Adrenal gland (tissue), 12 donors: Measurements from ENCODE around the gene CCAR1. TPM values are rescaled to one million over a fixed set of nuclear protein-coding genes. Genes with fewer than 3 reads are reported as not detected.
"Not testable (repeated sequence)": the region's sequence is repeated elsewhere in the genome, so short reads cannot be mapped to it uniquely, and the experiment has no call there.

Experiments used
- DNase-seq, 7 donors: peaks; one replicate each; pipeline ENCODE4 v3.0.0-alpha.2; 2019 to 2020
- H3K27ac ChIP-seq, 5 donors: fragments of 200-600 bp; sonication (generic) in 4 of 5; 1 replicate in 3 of 5; 2 replicates in 2 of 5; pipeline versions ENCODE4 v1.5.1 to v1.8.0; 2016 to 2020; ENCODE audit warnings: mild to moderate bottlenecking in 1 of 5
- H3K27me3 ChIP-seq: fragments of 200-600 bp; 2 replicates; pipeline ENCODE4 v1.8.0; 2021
- H3K36me3 ChIP-seq, 2 donors: fragments of 200-600 bp; replicated peaks in 1 of 2; 1 replicate in 1 of 2; 2 replicates in 1 of 2; pipeline versions ENCODE4 v1.5.1 to v1.8.0; 2018 to 2022
- H3K4me1 ChIP-seq, 2 donors: fragments of 200-600 bp; replicated peaks in 1 of 2; 1 replicate in 1 of 2; 2 replicates in 1 of 2; pipeline versions ENCODE4 v1.5.1 to v1.8.0; 2018 to 2021
- H3K4me3 ChIP-seq, 4 donors: fragments of 200-600 bp; sonication (generic) in 3 of 4; one replicate each; pipeline ENCODE4 v1.5.1; 2016 to 2018
- H3K9me3 ChIP-seq, 3 donors: fragments of 200-600 bp; sonication (generic) in 1 of 3; replicated peaks in 1 of 3; 1 replicate in 2 of 3; 2 replicates in 1 of 3; pipeline versions ENCODE4 v1.5.1 to v1.8.0; 2016 to 2021
- CTCF ChIP-seq, 6 experiments: fragments of 450-650 bp in 4 of 6; fragments of 200-600 bp in 2 of 6; sonication (generic) in 1 of 6; IDR thresholded peaks; 1 replicate in 5 of 6; 2 replicates in 1 of 6; pipeline versions ENCODE4 v1.5.1 to v1.8.0; 2016 to 2021; ENCODE audit warnings: antibody characterized with exemption in 6 of 6, mild to moderate bottlenecking in 2 of 6, moderate library complexity in 1 of 6
- POLR2A ChIP-seq, 2 donors: fragments of 450-650 bp; IDR thresholded peaks; one replicate each; pipeline ENCODE4 v1.6.1; 2017; ENCODE audit warnings: antibody characterized with exemption in 2 of 2, mild to moderate bottlenecking in 2 of 2, moderate library complexity in 1 of 2
- WGBS, 4 donors: extraction: QIAGEN DNeasy Blood & Tissue Kit in 2 of 4; methylation state at CpG; one replicate each; pipeline versions ENCODE4 v1.1.5 to v1.1.7; 2013 to 2017; 5-methylcytosine and 5-hydroxymethylcytosine counted together
- intact Hi-C, 2 donors: fragments of 100-400 bp; cut with DNase I; formaldehyde crosslinking; loops; one replicate each; pipeline versions ENCODE4 v1.14.1 to v1.15.0; 2022 to 2023
- polyA plus RNA-seq, 3 donors: library from polyadenylated mRNA; stranded (reverse); fragments of 200-250 nt in 2 of 3; fragments of 350-450 nt in 1 of 3; fragmentation: Illumina TruSeq in 1 of 3; extraction: RNeasy Lipid Tissue Mini Kit (QIAGEN cat#74804) in 1 of 3; gene quantifications; one replicate each; pipeline ENCODE4 v1.2.3, GENCODE V29; 2013 to 2014
- total RNA-seq, 9 donors: library from RNA; depleted of rRNA in 4 of 9; stranded (reverse); fragments of >200 nt in 4 of 9; fragments of 120-200 nt in 1 of 9; fragmentation: NEBNext Ultra II Directional in 1 of 9; extraction: Animal tissue kit (Norgen Biotek cat#: 25700) in 1 of 9; gene quantifications; one replicate each; pipeline versions ENCODE4 v1.1.0 to v1.2.4, GENCODE V29; 2013 to 2023
- donor health status: healthy with polysubstance abuse.
- donor health status: Bipolar disorder and iron deficiency.
- donor health status: DM: yes; HTN: yes; CAD: no.
- donor health status: DM: no; HTN: no; CAD: no.
- donor health status: DM: no; HTN: no; CAD: no.
- donor health status: DM: yes; HTN: yes; CAD: no.

Gene CCAR1
- total and polyA plus RNA-seq, 12 donors, result 26.0 to 102 (median 60.6) TPM

GRCh38 chr10:68811314-68812009 lies 90.4 kb downstream of the CCAR1 start:
- H3K4me1 ChIP-seq, result peaks cover 6 to 17% of the 10 kb centered on the region in 2 donors
- peak overlapping the region; percentile 43 to 82 (median 80) for H3K27ac ChIP-seq
- intact Hi-C loops, result no loop called here
- 42 to 57% (median 50%) methylated on average over 7 of the region's 7 CpGs for WGBS, 4 donors
- no peaks in the 10 kb centered on the region for H3K36me3 ChIP-seq
- H3K9me3 ChIP-seq, result no peaks in the 10 kb centered on the region
- TF ChIP-seq CTCF (IDR thresholded peaks at IDR 0.05) (no peak), POLR2A (IDR thresholded peaks at IDR 0.05) (no peak)
- DNase-seq, result peak; percentile 73 to 95 (median 89)
- H3K4me3 ChIP-seq, result no peak overlapping the region
- no peaks in the 10 kb centered on the region for H3K27me3 ChIP-seq

GRCh38 chr10:68812420-68812819 lies 91.4 kb downstream of the CCAR1 start:
- DNase-seq, result no peak
- Histone ChIP-seq H3K27ac (peak overlapping the region; percentile 43 to 81 (median 75)), H3K9me3 (no peaks in the 10 kb centered on the region), H3K27me3 (no peaks in the 10 kb centered on the region), H3K4me3 (no peak overlapping the region), H3K36me3 (no peaks in the 10 kb centered on the region), H3K4me1 (peaks cover 6 to 17% of the 10 kb centered on the region in 2 donors)
- no peak for TF ChIP-seq POLR2A (IDR thresholded peaks at IDR 0.05)
- TF ChIP-seq CTCF (IDR thresholded peaks at IDR 0.05), result no peak
- 66 to 96% (median 81%) methylated on average over 1 to 4 of the region's 4 CpGs for WGBS, 4 donors
- intact Hi-C loops, result no loop called here

- H3K36me3 ChIP-seq, result no peaks in the 10 kb centered on the region
- DNase-seq, result no peak
- intact Hi-C loops, result no loop called here
- TF ChIP-seq CTCF (IDR thresholded peaks at IDR 0.05), result no peak
- TF ChIP-seq POLR2A (IDR thresholded peaks at IDR 0.05), result no peak
- H3K27me3 ChIP-seq, result no peaks in the 10 kb centered on the region
- H3K4me3 ChIP-seq, result no peak overlapping the region
- H3K27ac ChIP-seq, result no peak overlapping the region
- H3K9me3 ChIP-seq, result no peaks in the 10 kb centered on the region
- peaks cover 6 to 17% of the 10 kb centered on the region in 2 donors for H3K4me1 ChIP-seq
Measured at GRCh38 chr10:68813559-68813958, 92.5 kb downstream of the CCAR1 start.

GRCh38 chr10:68816796-68817412 lies 95.9 kb downstream of the CCAR1 start:
- Histone ChIP-seq H3K4me1 (peaks cover 4 to 11% of the 10 kb centered on the region in 2 donors), H3K4me3 (no peak overlapping the region), H3K9me3 (no peaks in the 10 kb centered on the region), H3K36me3 (no peaks in the 10 kb centered on the region), H3K27ac (no peak overlapping the region), H3K27me3 (no peaks in the 10 kb centered on the region)
- no peak for DNase-seq
- TF ChIP-seq CTCF (IDR thresholded peaks at IDR 0.05) (no peak), POLR2A (IDR thresholded peaks at IDR 0.05) (no peak)
- WGBS, 4 donors, result 69 to 77% (median 73%) methylated on average over 4 of the region's 4 CpGs
- intact Hi-C loops, result no loop called here

GRCh38 chr10:68820359-68820758 lies 99.3 kb downstream of the CCAR1 start:
- H3K9me3 ChIP-seq, H3K27ac ChIP-seq, H3K36me3 ChIP-seq, H3K27me3 ChIP-seq, H3K4me3 ChIP-seq, H3K4me1 ChIP-seq, DNase-seq, intact Hi-C loops: not testable (repeated sequence)
- WGBS, 4 donors, result 91 to 100% (median 97%) methylated on average over 1 of the region's 1 CpG

- H3K4me1 ChIP-seq, DNase-seq, H3K27me3 ChIP-seq, H3K27ac ChIP-seq, H3K36me3 ChIP-seq, H3K4me3 ChIP-seq, intact Hi-C loops, H3K9me3 ChIP-seq: not testable (repeated sequence)
- WGBS, 4 donors, result 85 to 100% (median 93%) methylated on average over 2 of the region's 2 CpGs
Measured at GRCh38 chr10:68822626-68823025, 101.6 kb downstream of the CCAR1 start.
